Mammary epithelial cell (primary cell): ENCODE results near the gene KMT5C.

Experiments used
- EZH2 ChIP-seq: IDR thresholded peaks from 2 replicates; pipeline ENCODE4 v1.6.1; 2012; ENCODE audit warnings: low read length, inconsistent platforms, borderline replicate concordance
- TF ChIP-seq, protein P1 (sequence below), 2 donors: IDR thresholded peaks in 1 of 2; conservative IDR thresholded peaks in 1 of 2; 2 replicates each; pipeline ENCODE4 v1.5.1; 2011 to 2012; ENCODE audit warnings: inconsistent platforms in 2 of 2, low read length in 2 of 2, mild to moderate bottlenecking in 2 of 2, control low read depth in 1 of 2, low read depth in 1 of 2; ENCODE audit not compliant: insufficient read depth in 1 of 2; ENCODE audit errors: extremely low read depth in 1 of 2

GRCh38 chr19:55340784-55341147 is 1.1 kb downstream of the KMT5C start:
- TF ChIP-seq EZH2: no peak
- TF ChIP-seq, protein P1, sequence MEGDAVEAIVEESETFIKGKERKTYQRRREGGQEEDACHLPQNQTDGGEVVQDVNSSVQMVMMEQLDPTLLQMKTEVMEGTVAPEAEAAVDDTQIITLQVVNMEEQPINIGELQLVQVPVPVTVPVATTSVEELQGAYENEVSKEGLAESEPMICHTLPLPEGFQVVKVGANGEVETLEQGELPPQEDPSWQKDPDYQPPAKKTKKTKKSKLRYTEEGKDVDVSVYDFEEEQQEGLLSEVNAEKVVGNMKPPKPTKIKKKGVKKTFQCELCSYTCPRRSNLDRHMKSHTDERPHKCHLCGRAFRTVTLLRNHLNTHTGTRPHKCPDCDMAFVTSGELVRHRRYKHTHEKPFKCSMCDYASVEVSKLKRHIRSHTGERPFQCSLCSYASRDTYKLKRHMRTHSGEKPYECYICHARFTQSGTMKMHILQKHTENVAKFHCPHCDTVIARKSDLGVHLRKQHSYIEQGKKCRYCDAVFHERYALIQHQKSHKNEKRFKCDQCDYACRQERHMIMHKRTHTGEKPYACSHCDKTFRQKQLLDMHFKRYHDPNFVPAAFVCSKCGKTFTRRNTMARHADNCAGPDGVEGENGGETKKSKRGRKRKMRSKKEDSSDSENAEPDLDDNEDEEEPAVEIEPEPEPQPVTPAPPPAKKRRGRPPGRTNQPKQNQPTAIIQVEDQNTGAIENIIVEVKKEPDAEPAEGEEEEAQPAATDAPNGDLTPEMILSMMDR (conservative IDR thresholded peaks at IDR 0.05 in 1 of 2, IDR thresholded peaks at IDR 0.05 in 1 of 2; ENCODE audit: extremely low read depth in 1 of 2, insufficient read depth in 1 of 2, low read depth in 1 of 2, low read length in 2 of 2): peak in 1 of 2 donors; percentile 23
